HL-60/S4 treated with retinoic acid at 250 ng/mL for 4 days and 3 days (cell line): ENCODE results near the gene AMBRA1.

ENCODE experiments used
- in situ Hi-C: fragments of 300-500 bp; cut with MboI; formaldehyde crosslinking; loops from 2 replicates; pipeline ENCODE4 v1.7.0; 2022; ENCODE audit warnings: low sequenced_read_pairs

AMBRA1 gene

GRCh38 chr11:46617134-46617971 lies 23.5 kb upstream of the AMBRA1 start, which contains the start of the genes ATG13 and HARBI1:
Gene ATG13, plus strand, starts transcription at chr11:46617553. Its CDS starts 26,739 bp downstream, at chr11:46644292.
Gene HARBI1, minus strand, starts transcription at chr11:46617227. Its CDS starts 990 bp downstream, at chr11:46616237.
- in situ Hi-C loops = no loop called here

- in situ Hi-C loops = no loop called here
These were observed 22.8 kb upstream of the AMBRA1 start for GRCh38 chr11:46616551-46617133.

DNA sequence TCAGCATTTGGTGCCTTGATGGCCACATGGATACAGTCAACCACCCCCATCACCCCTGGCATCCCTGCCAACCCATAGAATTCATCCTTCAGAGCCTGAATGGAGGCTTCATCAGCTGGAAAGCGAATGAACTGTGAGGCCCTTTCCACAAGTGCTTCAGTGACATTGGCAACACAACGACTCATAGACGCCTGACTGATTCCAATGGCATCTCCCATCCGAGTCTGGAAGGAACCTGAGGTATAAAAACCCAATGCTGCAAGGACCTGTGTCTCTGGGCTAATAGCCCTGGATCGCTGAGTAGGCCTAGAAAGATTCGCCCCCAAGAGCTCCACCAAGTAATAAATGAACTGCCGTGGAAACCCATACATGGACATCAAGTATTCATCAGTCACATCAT lies 21.9 kb upstream of the AMBRA1 start:
- in situ Hi-C loops = no loop called here

GRCh38 chr11:46612326-46612725 lies 18.5 kb upstream of the AMBRA1 start:
- in situ Hi-C loops = no loop called here

DNA sequence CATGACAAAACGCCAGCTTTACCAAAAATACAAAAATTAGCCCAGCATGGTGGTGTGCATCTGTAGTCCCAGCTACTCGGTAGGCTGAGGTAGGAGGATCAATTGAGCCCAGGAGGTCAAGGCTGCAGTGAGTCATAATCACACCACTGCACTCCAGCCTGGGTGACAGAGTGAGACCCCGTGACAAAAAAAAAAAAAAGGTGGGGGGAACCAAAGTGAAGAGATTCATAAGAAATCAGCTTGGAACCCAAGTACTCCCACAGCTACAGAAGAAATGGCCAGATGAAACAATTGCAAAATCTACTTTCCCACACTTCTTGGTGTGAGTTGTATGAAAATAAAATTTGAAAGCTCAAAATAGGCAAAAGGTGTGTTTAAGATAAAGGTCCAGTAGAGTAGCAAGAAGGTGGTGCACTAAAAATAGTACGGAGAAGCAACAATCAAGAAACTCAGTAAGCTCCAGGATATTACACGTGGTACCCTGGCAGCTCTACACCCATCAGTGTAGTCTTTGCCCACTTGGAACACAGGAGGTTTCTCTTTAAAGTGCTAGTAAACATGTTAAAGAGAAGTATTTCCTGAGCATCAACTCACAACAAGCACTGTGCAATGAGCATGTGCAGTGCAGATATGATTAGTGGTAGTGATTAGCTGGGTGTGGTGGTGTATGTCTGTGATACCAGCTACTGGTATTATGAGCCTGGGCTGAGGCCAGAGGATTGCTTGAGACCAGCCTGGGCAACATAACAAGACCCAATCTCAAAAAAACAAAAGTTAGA lies 17.9 kb upstream of the AMBRA1 start:
- in situ Hi-C loops = no loop called here

DNA sequence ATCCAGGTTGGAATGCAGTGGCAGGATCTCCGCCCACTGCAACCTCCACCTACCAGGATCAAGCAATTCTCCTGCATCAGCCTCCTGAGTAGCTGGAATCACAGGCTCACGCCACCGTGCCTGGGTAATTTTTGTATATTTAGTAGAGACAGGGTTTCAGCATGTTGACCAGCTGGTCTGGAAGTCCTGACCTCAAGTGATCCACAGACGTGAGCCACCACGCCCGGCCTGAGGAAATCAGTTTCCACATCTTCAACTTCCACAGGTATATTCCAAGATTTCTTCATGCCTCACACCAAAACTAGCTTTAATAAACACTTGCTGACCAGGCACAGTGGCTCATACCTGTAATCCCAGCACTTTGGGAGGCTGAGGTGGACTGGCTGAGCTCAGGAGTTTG lies 15.6 kb upstream of the AMBRA1 start:
- in situ Hi-C loops = no loop called here

GRCh38 chr11:46607516-46607915 lies 13.7 kb upstream of the AMBRA1 start:
- in situ Hi-C loops = no loop called here

DNA sequence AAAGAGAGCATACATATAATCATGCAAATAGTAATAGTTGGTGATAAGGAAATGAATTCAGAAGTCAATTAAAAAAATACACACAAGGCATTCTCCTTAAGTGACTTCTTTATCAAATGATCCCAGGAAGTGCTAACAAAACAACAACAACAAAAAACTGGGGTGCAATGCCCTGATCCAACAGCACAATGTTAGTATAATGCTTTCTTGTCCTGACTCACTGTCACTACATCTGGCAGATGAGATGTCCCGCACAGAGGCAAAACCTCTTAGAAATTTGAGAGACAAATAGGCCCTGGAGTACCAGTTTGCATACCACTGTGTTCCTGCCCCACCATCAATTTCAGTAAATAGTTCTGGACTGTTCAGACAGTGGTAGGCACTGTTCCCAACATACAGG lies 11.0 kb upstream of the AMBRA1 start:
- in situ Hi-C loops = no loop called here

DNA sequence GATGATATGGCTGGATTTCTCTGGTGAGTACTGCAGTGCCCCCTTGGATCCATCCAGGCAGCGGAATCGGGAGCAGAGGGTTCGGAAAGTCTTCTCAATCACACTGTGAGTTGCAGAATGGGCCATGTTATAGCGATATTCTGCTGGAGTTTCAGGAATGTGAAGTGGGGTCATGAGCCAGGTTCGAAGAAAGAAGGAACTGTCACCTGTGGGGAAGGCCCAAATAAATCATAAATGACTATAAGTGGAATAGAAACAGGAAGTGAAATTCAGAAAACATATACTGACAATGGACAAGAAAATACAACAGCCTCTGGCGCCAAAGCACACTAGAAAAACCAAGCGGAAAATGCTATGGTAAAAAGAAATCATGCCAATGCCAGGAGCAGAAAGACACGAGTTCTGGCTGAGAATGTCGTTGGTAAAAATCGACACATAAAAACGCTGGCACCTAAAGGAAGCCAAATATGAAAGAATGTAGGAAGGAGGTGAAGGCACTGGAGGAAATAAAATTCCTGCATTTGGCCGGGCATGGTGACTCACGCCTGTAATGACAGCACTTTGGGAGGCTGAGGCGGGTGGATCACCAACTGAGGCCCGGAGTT lies 10.0 kb upstream of the AMBRA1 start:
- in situ Hi-C loops = no loop called here

DNA sequence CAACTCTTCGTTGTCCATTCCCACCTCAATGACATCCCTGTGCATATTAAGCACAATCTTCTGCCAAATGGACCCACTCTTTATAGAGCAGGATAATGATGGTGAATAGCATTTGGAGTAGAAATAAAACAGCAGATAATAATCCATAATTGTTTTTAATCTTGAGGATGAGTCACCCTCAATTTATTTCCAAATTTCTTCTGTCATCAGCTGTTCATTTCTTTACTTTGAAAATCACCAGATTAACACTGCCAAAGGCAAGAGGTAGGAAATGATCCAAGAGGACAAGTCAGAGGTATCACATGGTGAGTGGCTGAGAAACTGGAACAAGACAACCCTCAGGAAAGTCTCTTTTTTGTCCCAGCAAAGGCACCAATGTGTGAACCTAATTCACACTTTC lies 7.3 kb upstream of the AMBRA1 start:
- in situ Hi-C loops = no loop called here

GRCh38 chr11:46600194-46600960 lies 6.6 kb upstream of the AMBRA1 start:
- in situ Hi-C loops = no loop called here

DNA sequence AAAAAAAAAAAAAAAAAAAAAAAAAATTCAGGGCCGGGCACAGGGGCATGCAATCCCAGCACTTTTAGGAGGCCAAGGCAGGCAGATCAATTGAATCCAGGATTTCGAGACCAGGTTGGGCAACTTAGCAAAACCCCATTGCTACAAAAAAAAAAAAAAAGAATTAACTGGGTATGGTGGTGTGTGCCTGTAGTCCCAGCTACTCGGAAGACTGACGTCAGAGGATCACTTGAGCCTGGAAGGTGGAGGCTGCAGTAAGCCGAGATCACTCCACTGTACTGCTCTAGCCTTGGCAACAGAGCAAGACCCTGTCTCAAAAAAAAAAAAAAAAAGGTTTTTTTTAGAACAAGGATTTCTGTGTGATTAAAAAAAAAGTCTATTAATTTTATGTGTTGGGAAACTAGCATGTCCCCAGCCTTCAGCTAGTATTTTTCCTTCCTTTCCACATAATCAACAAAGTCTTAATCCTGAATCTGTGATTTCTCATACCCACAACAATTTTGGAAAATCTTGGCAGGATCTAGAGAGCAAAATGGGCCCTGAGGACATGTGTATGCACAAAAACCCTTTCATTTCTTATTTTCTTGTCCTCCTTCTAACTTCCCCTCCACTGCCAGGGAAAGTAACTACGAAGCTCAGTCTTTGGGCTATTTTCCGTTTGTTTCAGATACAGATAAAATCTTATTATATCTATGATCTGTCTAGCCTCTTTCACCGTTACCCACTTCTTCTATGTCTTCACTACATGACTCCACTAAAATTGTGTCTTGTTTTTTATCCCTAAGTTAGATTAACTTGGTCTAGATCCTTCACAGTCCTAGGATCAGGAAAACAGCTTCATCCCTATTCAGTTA lies 5.7 kb upstream of the AMBRA1 start:
- in situ Hi-C loops = no loop called here

- in situ Hi-C loops = no loop called here
These were observed 3.9 kb upstream of the AMBRA1 start for GRCh38 chr11:46597609-46598219.

DNA sequence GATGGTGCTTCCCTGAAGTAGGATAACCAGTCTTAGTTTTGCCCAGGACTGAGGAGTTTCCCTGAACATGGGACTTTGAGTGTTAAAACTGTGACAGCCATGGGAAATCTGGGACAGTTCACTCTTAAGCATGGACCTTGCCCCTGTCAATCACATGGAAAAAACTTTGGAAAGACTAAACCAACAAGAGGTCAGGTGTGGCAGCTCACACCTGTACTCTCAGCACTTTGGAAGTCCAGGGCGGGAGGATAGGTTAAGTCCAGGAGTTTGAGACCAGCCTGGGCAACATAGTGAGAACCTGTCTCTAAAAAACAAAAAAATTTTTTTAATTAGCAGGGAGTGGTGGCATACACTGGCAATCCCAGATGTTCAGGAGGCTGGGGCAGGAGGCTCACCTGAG lies 3.3 kb upstream of the AMBRA1 start:
- in situ Hi-C loops = no loop called here

DNA sequence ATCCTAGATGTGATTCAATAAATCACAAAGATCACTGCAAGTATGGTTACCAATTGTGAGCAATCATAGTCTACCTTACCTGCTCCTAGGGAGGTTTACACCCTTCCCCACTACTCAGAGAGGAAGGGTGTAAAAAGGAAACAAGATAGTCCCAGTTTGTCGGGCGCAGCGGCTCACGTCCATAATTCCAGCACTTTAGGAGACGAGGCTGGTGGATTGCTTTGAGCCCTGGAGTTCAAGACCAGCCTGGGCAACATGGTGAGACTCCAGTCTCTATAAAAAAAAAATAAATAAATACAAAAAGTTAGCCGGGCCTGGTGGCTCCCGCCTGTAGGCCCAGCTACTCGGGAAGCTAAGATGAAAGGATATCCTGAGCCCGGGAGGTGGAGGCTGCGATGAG lies 962 bp upstream of the AMBRA1 start:
- in situ Hi-C loops = no loop called here

GRCh38 chr11:46594374-46594700 lies 514 bp upstream of the AMBRA1 start:
- in situ Hi-C loops = no loop called here

DNA sequence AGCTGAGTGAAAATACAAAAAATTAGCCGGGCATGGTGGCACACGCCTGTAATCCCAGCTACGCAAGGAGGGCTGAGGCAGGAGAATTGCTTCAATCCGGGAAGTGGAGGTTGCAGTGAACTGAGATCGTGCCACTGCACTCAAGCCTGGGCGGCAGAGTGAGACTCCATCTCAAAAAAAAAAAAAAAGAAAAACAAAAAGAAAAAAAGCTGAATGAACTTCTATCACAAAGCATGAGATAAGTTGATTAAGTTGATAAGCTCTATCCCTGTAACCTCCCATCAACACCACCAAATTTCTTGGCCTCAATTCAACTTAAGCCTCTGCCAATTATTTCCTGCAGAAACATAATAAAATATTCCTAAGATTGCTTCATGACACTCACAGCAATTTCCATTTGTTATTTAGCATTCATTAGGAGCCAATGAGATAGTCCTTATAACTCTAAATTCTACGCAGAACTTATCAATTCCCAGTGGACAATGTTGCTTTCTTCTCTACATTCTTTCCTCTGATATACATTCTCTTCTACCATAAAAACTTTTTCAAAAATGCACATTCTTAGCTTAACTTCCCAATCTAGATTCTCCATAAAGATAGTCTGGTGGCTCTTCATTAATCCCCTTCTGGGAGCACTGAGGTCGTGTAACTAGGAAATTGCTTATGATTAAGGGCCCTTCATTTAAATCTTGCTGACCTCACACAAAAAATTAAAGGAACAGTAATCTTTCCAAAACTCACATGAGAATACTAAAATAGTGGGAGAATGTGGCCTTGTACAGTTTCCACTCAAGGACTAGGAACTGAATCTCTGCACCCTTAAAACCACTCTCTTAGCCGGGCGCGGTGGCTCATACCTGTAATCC lies 2.9 kb downstream of the AMBRA1 start:
- in situ Hi-C loops = no loop called here

DNA sequence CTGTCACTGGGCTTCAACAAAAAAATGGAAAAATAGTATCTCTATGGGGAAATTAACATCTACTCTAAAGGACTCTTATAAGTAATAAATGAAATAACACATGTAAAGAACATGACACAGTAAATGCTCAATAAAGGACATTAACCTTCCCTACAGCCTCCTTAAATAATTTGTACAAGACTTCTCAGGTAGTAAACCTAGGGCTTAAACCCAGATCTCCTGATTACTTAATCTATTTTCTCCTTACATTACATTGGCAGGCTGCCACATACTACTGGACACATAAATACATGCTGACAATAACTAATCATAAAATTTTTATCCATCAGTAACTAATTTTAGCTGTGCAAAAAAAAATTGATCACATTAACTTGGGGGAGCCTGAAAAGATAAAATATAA lies 4.9 kb downstream of the AMBRA1 start:
- in situ Hi-C loops = no loop called here
